Measurements from ENCODE around the gene ZNF586.
"Not testable (repeated sequence)": the region's sequence is repeated elsewhere in the genome, so short reads cannot be mapped to it uniquely, and the experiment has no call there.

ZNF586 gene

GRCh38 chr19:57823608-57824007 lies 54.1 kb downstream of the ZNF586 start:
- DNase-seq (ENCODE audit: low spot score) = not testable (repeated sequence)

- no peak for DNase-seq (ENCODE audit: low spot score)
These were observed 56.0 kb downstream of the ZNF586 start for GRCh38 chr19:57825511-57825910.

GRCh38 chr19:57829316-57829715 lies 59.8 kb downstream of the ZNF586 start:
- DNase-seq (ENCODE audit: low spot score) = no peak

DNA sequence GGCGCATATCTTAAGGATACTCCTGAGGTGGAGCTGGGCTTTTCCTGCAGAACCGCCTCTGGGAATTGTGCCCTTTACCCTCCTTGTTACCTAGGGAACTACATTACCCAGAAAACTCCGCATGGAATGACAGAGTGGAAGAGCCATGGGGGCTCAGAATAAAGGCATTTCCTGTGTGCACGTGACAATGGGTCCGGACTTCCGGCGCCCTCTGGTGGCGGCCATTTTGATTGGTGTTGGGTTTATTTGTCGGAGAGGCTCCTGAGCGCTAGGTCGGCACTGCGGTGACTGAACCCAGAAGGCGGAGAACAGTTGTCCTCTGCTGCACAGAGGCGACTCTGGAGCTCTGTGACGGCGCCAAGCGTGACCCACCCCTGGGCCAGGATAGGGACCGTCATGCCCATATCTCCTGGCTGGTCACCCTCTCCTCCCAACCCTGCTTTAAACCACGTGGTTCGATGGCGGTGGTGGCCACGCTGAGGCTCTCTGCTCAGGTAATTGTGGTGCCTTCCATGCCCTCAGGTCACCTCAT lies 60.7 kb downstream of the ZNF586 start, which contains the start of gene ZNF587B:
Gene ZNF587B (plus strand): TSS at position 229 of the 532 bp plus-strand sequence. CDS start 230 bp downstream, at position 459.
- DNase-seq (ENCODE audit: low spot score) = no peak
